HepG2 (cell line): ENCODE measurements around the gene CAPN11. TPM values are rescaled to one million over a fixed set of nuclear protein-coding genes. Genes with fewer than 3 reads are reported as not detected.
A peak's percentile ranks its signal among the peaks of the same experiment; 100 is the strongest.

ENCODE experiments used
- ATAC-seq: fragments of 200-7000 bp; cut with Tn5 transposase; 3 replicates; pipeline ENCODE4 v1.9.1; 2020; ENCODE audit warnings: mild to moderate bottlenecking, moderate library complexity
- BruUV-seq: library from RNA; stranded (reverse); fragments of 400-500 nt; replicated peaks from 2 replicates; lab custom pipeline; 2021; lab: Mats Ljungman, UMichigan
- CTCF ChIA-PET: fragments of 300-600 bp; formaldehyde crosslinking; extraction: SDS; loops from one replicate; lab custom pipeline; 2021; ENCODE audit warnings: low total read pairs, inconsistent platforms, low intra/inter-chr PET ratio; lab: Yijun Ruan, JAX
- POLR2A ChIA-PET: fragments of 350-600 bp; sonication (Branson Sonifier 250); formaldehyde crosslinking; loops from one replicate; lab custom pipeline; 2020; ENCODE audit warnings: antibody characterized with exemption, inconsistent platforms; lab: Yijun Ruan, JAX
- DNase-seq: peaks from one replicate; pipeline ENCODE4 v3.0.0-alpha.2; 2015; ENCODE audit warnings: low spot score
- FAIRE-seq: peaks from 3 replicates; lab custom pipeline; 2011; peaks lifted over from hg19 to GRCh38; lab: Jason Lieb, UNC
- H2AFZ ChIP-seq: one replicate; pipeline ENCODE4 v1.6.1; 2011; ENCODE audit warnings: low read length, inconsistent platforms
- H3K27ac ChIP-seq: fragments of 300-600 bp; 3 replicates; pipeline ENCODE4 v1.8.0; 2011; ENCODE audit warnings: mixed run types, mild to moderate bottlenecking, mixed read lengths, low read length, inconsistent platforms; ENCODE audit not compliant: insufficient read depth; ENCODE audit errors: extremely low read length
- H3K27me3 ChIP-seq, 2 experiments: fragments of 200-600 bp in 1 of 2; 2 replicates in 1 of 2; 3 replicates in 1 of 2; pipeline versions ENCODE4 v1.6.0 to v1.8.0; 2011; ENCODE audit warnings: low read length in 2 of 2, mild to moderate bottlenecking in 2 of 2, moderate library complexity in 2 of 2, inconsistent platforms in 1 of 2; ENCODE audit not compliant: insufficient read depth in 2 of 2, control insufficient read depth in 1 of 2
- H3K36me3 ChIP-seq, 2 experiments: fragments of 200-600 bp in 1 of 2; replicated peaks in 1 of 2; 2 replicates in 1 of 2; 3 replicates in 1 of 2; pipeline versions ENCODE4 v1.5.1 to v1.8.0; 2011; ENCODE audit warnings: low read length in 2 of 2, inconsistent platforms in 1 of 2; ENCODE audit not compliant: insufficient read depth in 2 of 2, control insufficient read depth in 1 of 2
- H3K4me1 ChIP-seq: 2 replicates; pipeline ENCODE4 v1.5.1; 2012; ENCODE audit warnings: low read length, inconsistent platforms; ENCODE audit not compliant: insufficient read depth
- H3K4me2 ChIP-seq: 2 replicates; pipeline ENCODE4 v1.6.0; 2011; ENCODE audit warnings: low read depth, low read length, inconsistent platforms
- H3K4me3 ChIP-seq, 3 experiments: fragments of 200-600 bp in 1 of 3; sonication (generic), shearing (Covaris generic) in 1 of 3; replicated peaks in 1 of 3; 2 replicates each; pipeline ENCODE4 v1.5.1; 2011 to 2016; ENCODE audit warnings: low read length in 3 of 3, inconsistent platforms in 2 of 3, low read depth in 2 of 3, mild to moderate bottlenecking in 2 of 3, control low read depth in 1 of 3, mixed read lengths in 1 of 3; ENCODE audit not compliant: insufficient read depth in 1 of 3
- H3K79me2 ChIP-seq: one replicate; pipeline ENCODE4 v1.6.1; 2011; ENCODE audit warnings: low read length, inconsistent platforms; ENCODE audit not compliant: insufficient read depth
- H3K9ac ChIP-seq: 2 replicates; pipeline ENCODE4 v1.6.0; 2011; ENCODE audit warnings: mild to moderate bottlenecking, low read depth, low read length, inconsistent platforms; ENCODE audit not compliant: insufficient read depth
- H3K9me3 ChIP-seq: 2 replicates; pipeline ENCODE4 v1.5.1; 2012; ENCODE audit warnings: mild to moderate bottlenecking, low read length
- H4K20me1 ChIP-seq: 2 replicates; pipeline ENCODE4 v1.6.0; 2011; ENCODE audit warnings: inconsistent platforms, mild to moderate bottlenecking, low read length, moderate library complexity; ENCODE audit not compliant: insufficient read depth
- AGO2 ChIP-seq: fragments of 200-400 bp; formaldehyde crosslinking; optimal IDR thresholded peaks from 2 replicates; pipeline ENCODE3; 2017; ENCODE audit warnings: mild to moderate bottlenecking, low read depth, low read length, moderate library complexity
- AKAP8 ChIP-seq: sonication (generic); formaldehyde crosslinking; IDR thresholded peaks from 2 replicates; pipeline ENCODE4 v1.5.1; 2020; ENCODE audit warnings: mild to moderate bottlenecking, missing genetic modification reagents
- ARNTL ChIP-seq: sonication (generic); formaldehyde crosslinking; IDR thresholded peaks from 2 replicates; pipeline ENCODE4 v1.4.0; 2020; ENCODE audit warnings: mild to moderate bottlenecking, missing genetic modification reagents
- ATF1 ChIP-seq: IDR thresholded peaks from 2 replicates; pipeline ENCODE4 v1.6.1; 2016; ENCODE audit warnings: mild to moderate bottlenecking, control low read depth
- CREB1 ChIP-seq, 2 experiments: fragments of 450-650 bp in 1 of 2; IDR thresholded peaks; 2 replicates each; pipeline ENCODE4 v1.6.1; 2016 to 2017; ENCODE audit warnings: control low read depth in 1 of 2, mild to moderate bottlenecking in 1 of 2, missing compliant biosample characterization in 1 of 2, missing genetic modification characterization in 1 of 2
- DPF2 ChIP-seq: sonication (generic); formaldehyde crosslinking; IDR thresholded peaks from 2 replicates; pipeline ENCODE4 v1.4.0; 2020; ENCODE audit warnings: mild to moderate bottlenecking, low read depth, missing genetic modification reagents, borderline replicate concordance
- ERF ChIP-seq: IDR thresholded peaks from 2 replicates; pipeline ENCODE4 v1.6.1; 2018; ENCODE audit warnings: missing biosample characterization, missing genetic modification reagents
- HDAC1 ChIP-seq: sonication (generic); formaldehyde crosslinking; IDR thresholded peaks from 2 replicates; pipeline ENCODE4 v1.5.1; 2020; ENCODE audit warnings: mild to moderate bottlenecking, missing genetic modification reagents
- HNF4A ChIP-seq: sonication (generic); formaldehyde crosslinking; IDR thresholded peaks from 2 replicates; pipeline ENCODE4 v1.4.0; 2020; ENCODE audit warnings: missing genetic modification reagents
- IKZF4 ChIP-seq: sonication (generic); formaldehyde crosslinking; IDR thresholded peaks from 2 replicates; pipeline ENCODE4 v1.5.1; 2020; ENCODE audit warnings: borderline replicate concordance, mild to moderate bottlenecking, low read depth, missing genetic modification reagents; ENCODE audit errors: not compliant biosample characterization
- ISX ChIP-seq: sonication (generic); formaldehyde crosslinking; conservative IDR thresholded peaks from 2 replicates; pipeline ENCODE4 v1.5.0; 2020; ENCODE audit warnings: missing genetic modification reagents
- NFKB2 ChIP-seq: sonication (generic); formaldehyde crosslinking; IDR thresholded peaks from 2 replicates; pipeline ENCODE4 v1.4.0; 2020; ENCODE audit warnings: missing genetic modification reagents, borderline replicate concordance
- RBM22 ChIP-seq: fragments of 200-400 bp; formaldehyde crosslinking; optimal IDR thresholded peaks from 2 replicates; pipeline ENCODE3; 2017; ENCODE audit warnings: mild to moderate bottlenecking, low read length, moderate library complexity
- RXRB ChIP-seq: IDR thresholded peaks from 2 replicates; pipeline ENCODE4 v1.6.1; 2016; ENCODE audit warnings: borderline replicate concordance, missing genetic modification reagents, missing compliant biosample characterization
- SIX4 ChIP-seq: sonication (generic); formaldehyde crosslinking; IDR thresholded peaks from 2 replicates; pipeline ENCODE4 v1.4.0; 2020; ENCODE audit warnings: missing genetic modification reagents
- SMAD3 ChIP-seq: sonication (generic); formaldehyde crosslinking; IDR thresholded peaks from 2 replicates; pipeline ENCODE4 v1.4.0; 2020; ENCODE audit warnings: missing genetic modification reagents
- THAP11 ChIP-seq: IDR thresholded peaks from 2 replicates; pipeline ENCODE4 v1.6.1; 2016; ENCODE audit warnings: missing biosample characterization, missing genetic modification reagents
- ZBTB7B ChIP-seq: sonication (generic); formaldehyde crosslinking; IDR thresholded peaks from 2 replicates; pipeline ENCODE4 v1.4.0; 2020; ENCODE audit warnings: missing genetic modification reagents
- ZNF354B ChIP-seq: sonication (generic); formaldehyde crosslinking; IDR thresholded peaks from 2 replicates; pipeline ENCODE4 v1.8.0; 2022; ENCODE audit warnings: mild to moderate bottlenecking, missing genetic modification reagents
- ZNF460 ChIP-seq: sonication (generic); formaldehyde crosslinking; IDR thresholded peaks from 2 replicates; pipeline ENCODE4 v1.5.1; 2020; ENCODE audit warnings: missing genetic modification reagents, mild to moderate bottlenecking, borderline replicate concordance
- ZNF558 ChIP-seq: sonication (generic); formaldehyde crosslinking; IDR thresholded peaks from 2 replicates; pipeline ENCODE4 v1.9.0; 2022; ENCODE audit warnings: mild to moderate bottlenecking, missing genetic modification reagents, borderline replicate concordance
- ZNF720 ChIP-seq: sonication (generic); formaldehyde crosslinking; IDR thresholded peaks from 2 replicates; pipeline ENCODE4 v1.4.0; 2020; ENCODE audit warnings: missing genetic modification reagents
- ZNF768 ChIP-seq: sonication (generic); formaldehyde crosslinking; IDR thresholded peaks from 2 replicates; pipeline ENCODE4 v1.4.0; 2020; ENCODE audit warnings: missing genetic modification reagents
- ZNF841 ChIP-seq: sonication (generic); formaldehyde crosslinking; IDR thresholded peaks from 2 replicates; pipeline ENCODE4 v1.8.1; 2023; ENCODE audit warnings: missing genetic modification reagents, borderline replicate concordance
- ZZZ3 ChIP-seq: sonication (generic); formaldehyde crosslinking; IDR thresholded peaks from 2 replicates; pipeline ENCODE4 v1.4.0; 2020; ENCODE audit warnings: missing genetic modification reagents, mild to moderate bottlenecking, borderline replicate concordance
- WGBS: methylation state at CpG from one replicate; pipeline ENCODE4 v1.1.6; 2017; ENCODE audit warnings: low lambda C conversion rate; 5-methylcytosine and 5-hydroxymethylcytosine counted together
- in situ Hi-C: cut with HindIII; loops from 2 replicates; pipeline ENCODE4 v1.10.0; 2017; ENCODE audit warnings: low pct_unique_long_range_greater_than_20kb; ENCODE audit not compliant: extremely low pct_ligation_motif_present
- intact Hi-C: fragments of 100-400 bp; cut with micrococcal nuclease; formaldehyde crosslinking; loops from one replicate; pipeline ENCODE4 v1.10.0; 2022; ENCODE audit not compliant: unreplicated experiment
- polyA plus RNA-seq, 8 experiments: library from polyadenylated mRNA; depleted of rRNA in 3 of 8; stranded (reverse) in 7 of 8; unstranded in 1 of 8; fragments of >200 nt; fragmentation: Illumina TruSeq in 4 of 8; extraction: Trizol in 4 of 8; gene quantifications; 2 replicates each; pipeline versions ENCODE4 v1.2.1 to v1.2.3, GENCODE V29; 2011 to 2016; ENCODE audit warnings: low read depth in 4 of 8, missing spikeins in 1 of 8, mixed read lengths in 1 of 8; ENCODE audit not compliant: insufficient read depth in 1 of 8
- total RNA-seq, 5 experiments: library from RNA; depleted of rRNA; stranded (reverse); fragments of >200 nt; fragmentation: Illumina TruSeq; extraction: Trizol; gene quantifications; 2 replicates each; pipeline ENCODE4 v1.2.3, GENCODE V29; 2016; ENCODE audit warnings: low read depth in 1 of 5

CAPN11 gene
- total and polyA plus RNA-seq, 2 of the 13 experiments (the other 11 are each of a cell fraction or from before 2014, with no cell fraction given): 0.07 to 0.11 TPM

GRCh38 chr6:44126320-44127149 lies 32.1 kb upstream of the CAPN11 start:
- FAIRE-seq: no peak
- POLR2A ChIA-PET: interaction anchor here (0.9 to 3.6 kb wide), 9 partner anchors 8 to 130 kb away, joined by 3 to 23 read pairs (median 5); partner anchors contain the start of genes HSP90AB1 and SLC35B2
- Histone ChIP-seq H3K4me1 (peaks cover 79% of the 10 kb centered on the region), H3K36me3 (peaks cover 0 to 7% of the 10 kb centered on the region in 2 experiments; a peak in 2 of 5 replicates), H3K9ac (peak overlapping the region; percentile 94), H3K79me2 (peaks cover 85% of the 10 kb centered on the region), H3K27ac (peak overlapping the region; percentile 86), H3K4me2 (peak overlapping the region; percentile 91), H3K9me3 (no peaks in the 10 kb centered on the region), H3K4me3 (peak overlapping the region; percentile 81 to 95 (median 94)), H3K27me3 (no peaks in the 10 kb centered on the region; a peak in 1 of 5 replicates), H2AFZ (no peak overlapping the region), H4K20me1 (peaks cover 43% of the 10 kb centered on the region)
- ATAC-seq: peak; percentile 35
- CTCF ChIA-PET: no interaction called here
- in situ Hi-C loops: no loop called here
- intact Hi-C loops: loop anchor here (1.0 to 2.0 kb wide), 2 partner anchors 14 to 30 kb away; no protein-coding TSS in a partner anchor
- 0% methylated on average over 22 of the region's 31 CpGs for WGBS
- DNase-seq: peak; percentile 50
- BruUV-seq: TSS peak; percentile 55
- TF ChIP-seq SMAD3 (CRISPR knock-in tag) (0 out of 2 replicates have a peak, but pooled peaks have one; percentile 18), HNF4A (CRISPR knock-in tag) (0 out of 2 replicates have a peak, but pooled peaks have one; percentile 19), ZNF558 (CRISPR knock-in tag) (0 out of 2 replicates have a peak, but pooled peaks have one; percentile 10), ARNTL (peak; percentile 40; the same call in 1 of the 2 replicates), ZNF768 (CRISPR knock-in tag) (peak; percentile 57; the same call in 1 of the 2 replicates), DPF2 (CRISPR knock-in tag) (0 out of 2 replicates have a peak, but pooled peaks have one; percentile 6), AGO2 (peak; percentile 52), RXRB (CRISPR knock-in tag) (0 out of 2 replicates have a peak, but pooled peaks have one; percentile 20), ZNF460 (CRISPR knock-in tag) (peak; percentile 34; the same call in 1 of the 2 replicates), ZZZ3 (CRISPR knock-in tag) (peak; percentile 16; the same call in 1 of the 2 replicates), IKZF4 (CRISPR knock-in tag) (peak; percentile 41), ISX (CRISPR knock-in tag) (no peak), AKAP8 (CRISPR knock-in tag) (peak; percentile 16; the same call in 1 of the 2 replicates), ZNF354B (peak; percentile 70; the same call in 1 of the 2 replicates), CREB1 (IDR thresholded peaks at IDR 0.05) (no peak), CREB1 (CRISPR knock-in tag; IDR thresholded peaks at IDR 0.05) (0 out of 2 replicates have a peak, but pooled peaks have one; percentile 9), ZNF841 (0 out of 2 replicates have a peak, but pooled peaks have one; percentile 53), ERF (CRISPR knock-in tag) (0 out of 2 replicates have a peak, but pooled peaks have one; percentile 5), ZNF720 (CRISPR knock-in tag) (no peak), ATF1 (CRISPR knock-in tag) (0 out of 2 replicates have a peak, but pooled peaks have one; percentile 43), NFKB2 (CRISPR knock-in tag) (no peak; the same call in 1 of the 2 replicates), THAP11 (CRISPR knock-in tag) (0 out of 2 replicates have a peak, but pooled peaks have one; percentile 27), HDAC1 (peak; percentile 63; the same call in 1 of the 2 replicates), RBM22 (peak; percentile 49), ZBTB7B (CRISPR knock-in tag) (peak; percentile 84), SIX4 (CRISPR knock-in tag) (peak; percentile 16; the same call in 1 of the 2 replicates)
